NCI-H1930 (cell line): ENCODE results near the gene NUP98.
"Not testable (repeated sequence)": the region's sequence is repeated elsewhere in the genome, so short reads cannot be mapped to it uniquely, and the experiment has no call there.

Source experiments
- DNase-seq, 2 experiments: peaks; one replicate each; lab custom pipeline; 2025; lab: John Stamatoyannopoulos, UW

The NUP98 gene

DNA sequence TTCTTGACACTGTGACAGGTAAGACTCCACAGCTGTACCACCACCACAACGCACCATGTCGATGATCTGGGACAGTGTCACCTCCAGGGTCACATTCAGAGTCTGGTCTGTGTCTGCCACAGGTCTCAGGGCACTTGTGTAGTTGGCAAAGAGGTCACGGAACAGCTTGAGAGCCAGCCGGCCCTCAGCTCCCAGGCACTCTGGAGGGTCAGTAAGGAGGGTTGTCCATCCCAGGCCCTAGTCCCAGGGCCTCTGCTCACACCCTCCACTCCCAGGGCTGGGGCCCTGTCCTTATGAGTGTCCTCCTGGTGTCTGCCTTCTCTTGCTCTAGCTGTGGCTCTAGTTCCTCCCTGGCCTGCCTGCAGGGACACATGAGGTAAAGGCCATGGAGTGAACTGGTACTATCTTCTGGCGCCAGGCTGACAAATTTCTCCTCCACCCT lies 127.6 kb downstream of the NUP98 start:
- DNase-seq, result no peak

DNA sequence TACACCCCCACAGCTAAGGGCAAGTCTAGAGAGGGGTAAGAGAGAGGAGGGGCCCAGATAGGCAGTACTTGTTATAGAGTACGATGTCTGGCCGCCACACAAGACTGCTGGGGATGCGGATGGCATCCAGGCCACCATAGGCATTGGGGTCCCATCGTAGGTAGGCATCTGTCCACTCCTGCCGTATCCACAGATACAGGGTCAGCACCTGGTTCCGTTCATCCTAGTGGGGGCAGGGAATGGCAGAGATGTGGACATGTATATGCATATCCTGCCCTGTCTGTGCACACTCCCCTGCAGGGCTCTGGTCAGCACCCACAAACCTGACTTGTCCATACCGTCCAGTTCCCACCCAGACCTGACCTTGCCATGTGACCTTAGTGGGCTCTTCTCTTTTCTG lies 128.2 kb downstream of the NUP98 start:
- DNase-seq, result no peak

DNA sequence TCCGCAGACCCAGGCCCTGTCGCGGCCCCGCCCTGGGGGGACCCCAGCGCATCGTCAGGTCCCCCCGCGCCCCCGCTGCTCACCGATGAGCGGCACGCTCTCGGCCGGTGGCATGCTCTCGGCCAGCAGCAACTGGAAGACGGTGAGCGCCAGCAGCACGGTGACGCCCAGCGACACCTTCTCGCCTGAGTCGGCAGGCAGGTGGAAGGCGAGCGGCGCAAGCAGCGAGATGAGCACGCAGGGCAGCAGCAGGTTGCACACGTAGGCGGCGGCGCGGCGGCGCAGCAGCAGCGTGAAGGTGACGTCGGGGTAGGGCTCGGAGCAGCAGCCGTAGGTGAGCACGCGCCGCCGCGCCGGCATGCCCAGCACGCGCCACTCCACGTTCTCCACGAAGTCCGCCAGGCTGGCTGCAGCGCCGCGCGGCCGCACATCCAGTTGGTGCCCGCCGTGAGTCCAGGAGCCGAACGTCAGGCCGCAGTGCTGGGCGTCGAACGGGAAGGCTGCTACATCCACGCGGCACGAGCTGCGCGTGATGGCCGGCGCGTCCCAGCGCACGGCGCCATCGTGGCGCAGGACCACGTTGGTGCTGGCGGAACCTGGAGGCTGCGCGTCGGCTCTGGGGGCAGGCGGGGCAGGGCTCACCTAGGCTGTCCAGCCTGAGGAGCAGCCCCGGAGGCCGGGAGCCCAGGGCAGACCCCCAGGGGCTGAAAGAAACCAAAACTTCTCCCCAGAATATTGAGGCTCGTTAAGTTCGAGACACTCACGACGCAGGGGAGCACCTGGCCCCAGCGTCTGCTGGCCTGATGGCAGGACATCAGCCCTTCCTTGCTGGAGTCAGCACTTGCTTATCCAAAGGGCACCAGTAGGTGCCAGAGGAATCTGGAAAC lies 130.0 kb downstream of the NUP98 start:
- no peak for DNase-seq

DNA sequence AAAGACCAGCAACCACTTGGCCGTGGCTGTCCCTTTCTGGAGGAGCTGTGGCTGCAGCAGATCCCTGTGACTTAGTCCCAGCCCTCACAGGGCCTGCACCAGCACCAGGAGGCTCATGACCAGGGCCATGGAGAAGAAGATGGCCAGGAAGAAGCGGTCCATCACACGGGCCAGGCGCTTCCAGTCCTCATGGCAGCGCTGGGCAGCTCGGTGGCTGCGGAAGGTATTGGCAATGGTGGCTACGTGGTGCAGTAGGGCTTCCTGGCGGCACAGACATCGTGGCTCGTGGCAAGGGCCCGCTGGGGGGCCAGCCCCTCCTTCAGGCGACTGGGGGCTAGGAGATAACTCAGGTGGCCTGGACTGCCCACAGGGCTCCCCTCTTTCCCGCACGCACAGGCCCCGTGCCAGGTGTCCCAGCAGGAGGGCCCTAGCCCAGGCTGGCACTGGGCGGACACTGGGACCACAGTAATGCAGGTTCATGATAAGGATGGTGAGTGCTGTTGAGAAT lies 131.3 kb downstream of the NUP98 start:
- DNase-seq, result no peak

DNA sequence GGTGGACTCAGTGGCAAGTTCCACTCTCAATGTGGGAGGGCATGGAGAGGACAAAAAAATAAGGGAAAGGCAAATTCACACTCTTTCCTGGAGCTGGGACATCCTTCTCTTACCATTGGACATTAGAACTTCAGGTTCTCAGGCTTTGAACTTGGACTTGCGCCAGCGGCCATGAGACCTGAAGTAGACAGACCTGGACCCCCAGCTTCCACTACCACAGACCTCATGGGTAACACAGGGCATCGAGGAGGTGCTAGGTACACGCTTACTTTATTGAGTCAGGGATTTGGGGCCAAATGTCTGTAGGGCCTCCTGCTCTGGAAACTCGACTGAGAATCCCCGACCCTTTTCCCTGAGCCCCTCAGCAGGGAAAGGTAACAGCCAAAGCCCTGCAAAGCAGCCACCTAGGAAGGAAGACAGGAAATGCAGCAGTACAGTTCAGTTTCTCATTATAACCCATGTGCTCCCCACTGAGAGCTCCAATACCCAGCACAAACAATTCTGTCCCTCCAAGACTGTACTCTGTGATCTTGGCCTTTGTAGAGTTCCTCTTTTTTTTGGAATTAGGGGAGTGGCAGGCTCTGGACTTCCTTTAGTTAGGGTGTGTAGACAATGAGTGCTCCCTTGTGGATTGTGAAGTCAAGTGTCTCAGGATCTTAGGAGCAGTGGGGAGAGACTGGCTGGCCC lies 131.9 kb downstream of the NUP98 start:
- DNase-seq, result no peak

DNA sequence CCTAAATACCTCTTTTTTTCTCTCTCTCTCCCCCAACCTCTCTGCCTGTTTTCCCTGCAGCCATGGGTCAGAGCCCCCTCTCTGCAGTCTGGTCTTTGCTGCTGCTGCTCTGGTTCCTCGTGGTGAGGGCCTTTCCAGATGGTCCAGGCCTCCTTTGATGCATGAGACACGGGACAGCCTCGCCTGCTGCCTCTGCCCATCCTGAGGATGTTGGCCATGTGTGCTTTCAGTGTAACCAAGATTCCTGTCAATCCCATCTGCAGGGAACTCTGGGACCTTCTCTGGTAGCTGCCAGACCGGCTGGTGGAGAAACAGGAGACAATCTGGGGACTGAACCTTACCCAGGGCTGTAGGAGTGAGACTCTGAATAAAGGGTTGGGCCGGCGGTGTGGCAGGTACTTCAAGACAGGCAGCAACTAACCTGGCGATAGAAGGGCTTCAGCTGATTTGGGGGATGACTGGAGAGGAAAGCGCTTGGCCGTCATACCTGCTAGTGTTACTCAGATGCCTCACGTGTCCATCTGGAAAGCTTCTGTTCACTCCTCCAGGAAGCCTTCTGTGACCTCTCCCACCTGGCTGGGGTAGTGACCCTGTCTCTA lies 133.2 kb downstream of the NUP98 start:
- no peak for DNase-seq

DNA sequence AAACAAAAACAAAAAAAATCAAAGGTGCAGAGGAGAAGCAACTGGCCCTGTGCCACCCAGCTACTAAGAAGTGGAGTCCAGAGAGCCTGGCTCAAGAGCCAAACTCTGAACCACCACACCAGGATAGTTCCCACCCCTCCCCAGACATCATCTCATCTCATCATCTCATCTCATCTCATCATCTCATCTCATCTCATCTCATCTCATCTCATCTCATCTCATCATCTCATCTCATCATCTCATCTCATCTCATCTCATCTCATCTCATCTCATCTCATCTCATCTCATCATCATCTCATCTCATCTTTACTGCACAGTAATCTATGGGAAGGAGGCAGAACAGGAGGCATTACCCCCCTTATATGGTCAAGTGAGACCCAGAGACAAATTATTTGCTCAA lies 134.5 kb downstream of the NUP98 start:
- DNase-seq, result no peak

DNA sequence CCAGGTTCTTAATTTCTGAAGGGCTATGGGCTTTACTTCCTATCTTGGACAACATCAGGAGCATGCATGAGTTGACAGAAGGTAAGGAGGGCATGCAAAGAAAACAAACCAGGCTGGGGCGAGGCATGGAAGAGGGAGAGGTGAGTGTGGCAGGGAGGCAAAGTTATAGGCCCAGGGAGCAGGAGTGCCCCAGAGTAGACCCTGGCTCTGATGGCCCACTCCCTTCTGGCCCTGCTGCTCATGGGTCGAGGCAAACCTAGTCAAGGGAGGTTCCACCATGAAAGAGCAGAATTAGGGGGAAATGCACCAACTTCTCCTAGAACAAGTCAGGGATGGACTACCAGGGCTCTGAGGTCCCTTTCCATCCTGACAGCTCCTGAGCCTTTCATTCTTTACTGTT lies 136.4 kb downstream of the NUP98 start:
- DNase-seq, result no peak

DNA sequence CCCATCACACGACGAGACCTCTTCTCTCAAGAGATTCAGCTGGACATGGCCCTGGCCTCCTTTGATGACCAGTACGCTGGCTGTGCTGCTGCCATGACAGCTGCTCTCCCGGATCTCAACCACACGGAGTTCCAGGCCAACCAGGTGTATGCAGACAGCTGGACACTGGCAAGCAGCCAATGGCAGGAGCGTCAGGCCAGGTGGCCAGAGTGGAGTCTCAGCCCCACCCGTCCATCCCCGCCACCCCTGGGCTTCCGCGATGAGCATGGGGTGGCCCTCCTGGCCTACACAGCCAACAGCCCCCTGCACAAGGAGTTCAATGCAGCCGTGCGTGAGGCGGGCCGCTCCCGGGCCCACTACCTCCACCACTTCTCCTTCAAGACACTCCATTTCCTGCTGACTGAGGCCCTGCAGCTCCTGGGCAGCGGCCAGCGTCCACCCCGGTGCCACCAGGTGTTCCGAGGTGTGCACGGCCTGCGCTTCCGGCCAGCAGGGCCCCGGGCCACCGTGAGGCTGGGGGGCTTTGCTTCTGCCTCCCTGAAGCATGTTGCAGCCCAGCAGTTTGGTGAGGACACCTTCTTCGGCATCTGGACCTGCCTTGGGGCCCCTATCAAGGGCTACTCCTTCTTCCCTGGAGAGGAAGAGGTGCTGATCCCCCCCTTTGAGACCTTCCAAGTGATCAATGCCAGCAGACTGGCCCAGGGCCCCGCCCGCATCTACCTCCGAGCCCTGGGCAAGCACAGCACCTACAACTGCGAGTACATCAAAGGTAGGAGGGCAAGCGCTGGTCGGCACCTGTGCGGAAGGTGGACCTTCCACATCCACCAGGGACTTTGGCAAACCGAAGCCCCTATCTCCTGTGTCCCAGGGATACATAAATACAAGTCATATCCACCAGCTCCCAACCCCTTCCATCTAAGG lies 137.5 kb downstream of the NUP98 start:
- no peak for DNase-seq

DNA sequence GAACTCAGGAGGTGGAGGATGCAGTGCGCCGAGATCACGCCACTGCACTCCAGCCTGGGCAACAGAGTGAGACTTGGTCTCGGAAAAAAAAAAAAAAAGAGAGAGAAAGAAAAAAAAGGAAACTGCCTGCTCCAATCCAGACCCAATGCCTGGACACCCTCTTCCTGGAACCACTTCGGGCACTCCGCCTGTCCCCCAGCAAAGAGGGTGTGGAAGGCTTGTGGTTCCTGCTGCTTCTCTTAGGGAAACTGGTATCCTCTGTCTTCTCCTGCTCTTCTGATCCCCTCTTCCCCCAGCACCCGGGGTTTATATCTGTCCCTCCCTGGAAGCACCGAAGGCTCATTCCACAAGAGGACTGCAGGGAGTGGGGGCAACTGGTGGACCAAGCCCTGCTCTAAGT lies 139.1 kb downstream of the NUP98 start:
- DNase-seq, result no peak

DNA sequence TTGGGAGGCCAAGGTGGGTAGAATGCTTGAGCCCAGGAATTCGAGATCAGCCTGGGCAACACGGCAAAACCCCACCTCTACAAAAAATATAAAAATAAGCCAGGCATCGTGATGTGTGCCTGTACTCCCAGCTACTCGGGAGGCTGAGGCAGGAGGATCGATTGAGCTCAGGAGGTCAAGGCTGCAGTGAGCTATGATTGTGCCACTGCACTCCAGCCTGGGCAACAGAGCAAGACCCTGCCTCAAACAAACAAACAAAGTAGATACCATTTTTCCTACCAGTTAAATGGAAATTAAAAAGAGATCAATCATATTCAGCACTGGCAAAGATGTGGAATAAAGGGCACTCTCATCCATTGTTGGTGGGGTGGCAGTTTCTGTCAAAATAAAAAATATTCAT lies 140.0 kb downstream of the NUP98 start:
- DNase-seq, result not testable (repeated sequence)

DNA sequence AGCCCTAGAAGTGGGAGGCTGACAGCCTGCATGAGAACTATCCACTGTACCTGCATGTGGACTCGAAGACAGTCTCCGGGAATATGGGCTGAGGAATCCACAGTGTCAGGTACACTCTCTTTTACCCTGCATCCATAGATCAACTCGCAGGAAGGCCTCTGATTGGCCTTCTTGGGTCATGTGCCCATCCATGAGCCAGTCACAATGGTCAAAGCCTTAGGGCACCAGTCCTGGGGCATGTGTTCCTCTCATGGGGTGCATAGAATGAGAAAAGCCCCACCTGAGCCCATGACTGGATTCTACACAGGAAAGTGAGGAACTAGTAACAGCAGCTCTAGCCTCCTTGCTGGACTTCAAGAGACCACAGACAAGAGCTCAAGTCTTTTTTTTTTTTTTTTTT lies 141.8 kb downstream of the NUP98 start:
- DNase-seq, result no peak

DNA sequence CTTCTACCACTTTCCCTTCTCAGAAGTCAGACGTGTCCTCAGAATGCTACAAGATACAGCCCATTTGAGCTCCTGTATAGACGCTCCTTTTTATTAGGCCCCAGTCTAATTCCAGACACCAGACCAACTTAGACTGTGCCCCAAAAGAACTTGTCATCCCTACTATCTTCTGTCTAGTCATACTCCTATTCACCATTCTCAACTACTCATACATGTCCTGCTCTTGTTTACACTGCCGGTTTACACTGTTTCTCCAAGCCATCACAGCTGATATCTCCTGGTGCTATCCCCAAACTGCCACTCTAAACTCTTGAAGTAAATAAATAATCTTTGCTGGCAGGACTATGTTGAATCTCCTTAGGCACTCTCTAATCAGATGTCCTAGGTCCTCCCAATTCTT lies 144.8 kb downstream of the NUP98 start:
- DNase-seq, result not testable (repeated sequence)

DNA sequence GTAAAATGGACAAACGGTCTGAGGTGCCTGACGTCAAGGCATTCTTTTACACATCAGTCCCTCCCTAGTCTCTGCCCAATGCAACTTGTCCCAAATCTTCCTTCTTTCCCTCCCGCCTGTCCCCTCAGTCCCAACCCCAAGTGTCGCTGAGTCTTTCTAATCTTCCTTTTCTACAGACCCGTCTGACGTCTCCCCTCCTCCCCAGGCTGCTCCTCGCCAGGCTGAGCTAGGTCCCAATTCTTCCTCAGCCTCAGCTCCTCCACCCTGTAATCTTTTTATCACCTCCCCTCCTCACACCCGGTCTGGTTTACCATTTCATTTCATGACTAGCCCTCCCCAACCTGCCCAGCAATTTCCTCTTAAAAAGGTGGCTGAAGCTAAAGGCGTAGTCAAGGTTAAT lies 148.0 kb downstream of the NUP98 start:
- DNase-seq, result not testable (repeated sequence)

DNA sequence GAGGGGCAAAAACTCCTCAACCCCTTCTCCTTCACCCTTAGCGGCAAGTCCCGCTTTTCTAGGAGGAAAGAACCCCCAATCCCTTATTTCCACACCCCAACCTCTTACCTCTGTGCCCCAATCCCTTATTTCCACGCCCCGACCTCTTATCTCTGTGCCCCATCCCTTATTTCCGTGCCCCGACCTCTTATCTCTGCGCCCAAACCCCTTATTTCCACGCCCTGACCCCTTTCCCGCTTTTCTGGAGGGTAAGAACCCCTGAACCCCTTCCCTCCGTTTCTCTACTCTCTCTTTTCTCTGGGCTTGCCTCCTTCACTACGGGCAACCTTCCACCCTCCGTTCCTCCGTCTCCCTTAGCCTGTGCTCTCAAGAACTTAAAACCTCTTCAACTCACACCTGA lies 148.5 kb downstream of the NUP98 start:
- DNase-seq, result not testable (repeated sequence)

DNA sequence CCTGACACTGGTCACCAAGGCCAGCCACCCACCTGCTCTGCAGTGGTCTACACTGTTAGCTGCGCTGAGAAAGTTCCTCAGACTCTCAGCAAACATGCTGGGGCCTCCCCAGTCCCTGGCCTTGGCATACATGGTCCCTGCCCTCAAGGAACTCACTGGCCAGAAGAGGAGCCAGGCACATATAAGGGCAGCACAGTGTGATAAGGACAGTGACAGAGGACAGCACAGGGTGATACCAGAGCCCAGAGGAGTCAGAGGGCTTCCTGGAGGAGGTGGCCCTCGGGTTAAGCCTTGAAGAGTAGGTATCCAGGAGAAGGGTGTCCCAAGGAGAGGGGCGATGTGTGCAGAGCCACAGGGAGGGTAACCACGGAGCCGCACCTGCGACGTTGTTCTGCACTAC lies 151.8 kb downstream of the NUP98 start:
- no peak for DNase-seq

DNA sequence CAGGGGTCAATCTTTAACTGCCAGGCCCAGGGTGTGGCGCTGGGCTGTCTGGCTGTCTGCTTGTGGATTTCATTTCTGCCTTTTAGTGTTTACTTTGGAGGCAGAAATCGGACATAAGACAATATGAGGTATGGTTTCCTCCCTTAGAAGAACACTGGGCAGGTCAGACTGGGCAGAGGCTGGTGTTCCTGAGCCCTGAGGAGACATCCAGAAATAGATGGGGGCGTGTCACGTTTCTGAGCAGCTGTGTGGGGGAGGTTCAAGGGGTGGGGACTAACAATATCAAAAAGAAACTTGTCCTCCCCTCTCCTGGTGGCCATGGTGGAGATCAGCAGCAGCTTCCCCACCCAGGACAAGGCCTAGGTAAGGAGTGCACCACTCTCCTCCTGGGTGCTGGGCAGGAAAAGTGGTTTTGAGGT lies 152.5 kb downstream of the NUP98 start, which contains the start of gene ART1:
Gene ART1, plus strand, starts transcription at position 312 of the 419 bp plus-strand sequence. CDS start 14,086 bp downstream, outside the sequence.
- DNase-seq, result no peak

DNA sequence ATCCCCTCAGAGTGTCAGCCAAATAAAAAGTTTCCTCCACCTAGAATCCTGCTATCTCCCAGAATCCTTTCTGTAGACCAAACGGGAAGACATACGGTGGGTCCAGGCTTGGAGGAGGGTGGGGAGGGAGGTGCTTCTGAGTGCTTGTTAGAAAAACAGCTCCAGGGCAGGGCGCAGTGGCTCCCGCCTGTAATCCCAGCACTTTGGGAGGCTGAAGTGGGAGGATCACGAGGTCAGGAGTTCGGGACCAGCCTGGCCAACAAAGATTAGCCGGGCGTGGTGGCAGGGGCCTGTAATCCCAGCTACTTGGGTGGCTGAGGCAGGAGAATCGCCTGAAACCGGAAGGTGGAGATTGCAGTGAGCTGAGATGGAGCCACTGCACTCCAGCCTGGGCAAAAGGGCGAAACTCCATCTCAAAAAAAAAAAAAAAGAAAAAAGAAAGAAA lies 154.2 kb downstream of the NUP98 start:
- not testable (repeated sequence) for DNase-seq

DNA sequence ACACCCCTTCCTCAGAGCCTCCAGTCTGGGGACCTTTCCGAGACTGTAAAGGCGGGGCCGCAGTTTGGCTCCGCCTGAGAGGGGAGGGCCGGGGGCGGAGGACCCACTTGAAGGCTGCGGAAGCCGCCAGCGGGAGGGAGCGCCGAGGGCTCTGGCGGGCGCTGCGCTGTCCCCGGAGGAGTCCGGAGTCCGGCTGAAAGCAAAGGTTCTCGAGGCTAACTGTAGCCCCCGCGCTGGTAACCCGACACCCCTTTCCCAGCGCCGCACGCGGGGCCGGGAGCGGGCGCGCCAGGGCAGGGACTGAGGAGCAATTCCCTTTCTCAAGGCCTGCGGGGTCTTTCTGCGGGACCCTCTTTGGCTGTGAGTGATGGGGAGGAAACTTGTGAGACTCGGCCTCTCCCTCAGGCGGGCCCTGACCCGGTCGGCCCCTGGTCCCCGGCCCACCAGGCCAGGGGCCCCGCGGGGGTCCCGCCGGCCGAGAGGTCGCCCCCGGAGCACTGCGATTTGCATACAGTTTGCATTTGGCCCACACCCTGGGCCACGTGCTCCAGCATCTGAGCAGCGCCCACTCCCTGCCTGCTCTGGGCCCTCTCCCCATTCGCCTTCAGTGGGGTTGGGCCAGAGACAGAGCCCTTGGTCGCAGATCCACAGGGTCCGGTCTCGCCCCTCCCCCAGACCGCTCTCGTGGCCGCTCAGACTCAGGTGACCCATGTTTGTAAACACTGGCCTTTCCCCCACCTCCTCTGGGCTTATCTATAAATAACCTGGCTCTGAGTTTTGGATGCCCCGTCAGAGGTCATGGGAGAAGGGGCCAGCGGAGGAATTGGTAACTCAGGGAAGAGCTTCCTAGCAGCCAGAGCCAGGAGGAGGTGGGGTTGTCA lies 155.0 kb downstream of the NUP98 start:
- peak; percentile 58 to 72 for DNase-seq

DNA sequence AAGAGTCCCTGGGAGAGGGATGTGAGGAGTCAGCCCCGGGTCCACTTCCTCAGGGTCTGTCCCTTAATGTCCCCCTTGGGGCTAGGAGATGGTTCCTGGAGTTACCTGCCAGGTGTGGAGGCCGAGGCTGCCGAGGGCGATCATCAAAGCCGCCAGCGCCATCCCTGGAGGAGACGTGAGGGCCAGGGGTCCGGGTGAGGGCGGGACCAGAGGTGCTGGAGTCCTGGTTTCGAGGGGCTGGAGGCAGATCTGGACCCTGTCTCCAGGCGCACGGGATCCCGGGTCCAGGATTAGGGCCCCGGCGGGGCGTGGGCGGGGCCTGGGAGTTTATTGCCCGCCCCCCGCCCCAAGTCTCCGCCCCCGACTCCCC lies 155.7 kb downstream of the NUP98 start, which contains the start of gene ART5:
Gene ART5, minus strand, starts transcription at position 292 of the 370 bp plus-strand sequence. Its CDS starts 130 bp downstream, at position 162.
- DNase-seq, result no peak
